DND-41 (cell line): ENCODE results near the gene USP19.

Experiments
- EZH2 ChIP-seq: IDR thresholded peaks from 3 replicates; pipeline ENCODE4 v1.6.1; 2012; ENCODE audit warnings: borderline replicate concordance, low read depth, mild to moderate bottlenecking, moderate library complexity, low read length, inconsistent platforms; ENCODE audit not compliant: severe bottlenecking
- TF ChIP-seq, protein P1 (sequence below): IDR thresholded peaks from 2 replicates; pipeline ENCODE4 v1.5.1; 2012; ENCODE audit warnings: borderline replicate concordance, low read length, moderate library complexity, mild to moderate bottlenecking; ENCODE audit not compliant: poor library complexity, severe bottlenecking; ENCODE audit errors: extremely low read depth

DNA sequence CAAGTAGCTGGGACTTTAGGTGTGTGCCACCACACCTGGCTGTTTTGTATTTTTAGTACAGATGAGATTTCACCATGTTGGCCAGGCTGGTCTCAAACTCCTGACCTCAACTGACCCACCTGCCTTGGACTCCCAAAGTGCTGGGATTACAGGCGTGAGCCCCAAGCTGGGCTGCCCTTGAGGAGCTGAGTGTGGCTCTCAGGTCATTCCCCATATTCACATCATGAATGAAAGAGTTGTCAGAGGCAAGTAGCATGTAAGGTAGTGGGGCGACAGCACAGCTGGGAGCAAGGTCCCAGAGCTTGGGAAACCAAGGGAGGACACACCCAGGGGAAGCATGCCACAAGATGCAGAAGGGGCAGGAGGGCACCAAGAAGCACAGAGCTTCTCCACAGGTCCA lies 40.6 kb upstream of the USP19 start:
- TF ChIP-seq, protein P1, sequence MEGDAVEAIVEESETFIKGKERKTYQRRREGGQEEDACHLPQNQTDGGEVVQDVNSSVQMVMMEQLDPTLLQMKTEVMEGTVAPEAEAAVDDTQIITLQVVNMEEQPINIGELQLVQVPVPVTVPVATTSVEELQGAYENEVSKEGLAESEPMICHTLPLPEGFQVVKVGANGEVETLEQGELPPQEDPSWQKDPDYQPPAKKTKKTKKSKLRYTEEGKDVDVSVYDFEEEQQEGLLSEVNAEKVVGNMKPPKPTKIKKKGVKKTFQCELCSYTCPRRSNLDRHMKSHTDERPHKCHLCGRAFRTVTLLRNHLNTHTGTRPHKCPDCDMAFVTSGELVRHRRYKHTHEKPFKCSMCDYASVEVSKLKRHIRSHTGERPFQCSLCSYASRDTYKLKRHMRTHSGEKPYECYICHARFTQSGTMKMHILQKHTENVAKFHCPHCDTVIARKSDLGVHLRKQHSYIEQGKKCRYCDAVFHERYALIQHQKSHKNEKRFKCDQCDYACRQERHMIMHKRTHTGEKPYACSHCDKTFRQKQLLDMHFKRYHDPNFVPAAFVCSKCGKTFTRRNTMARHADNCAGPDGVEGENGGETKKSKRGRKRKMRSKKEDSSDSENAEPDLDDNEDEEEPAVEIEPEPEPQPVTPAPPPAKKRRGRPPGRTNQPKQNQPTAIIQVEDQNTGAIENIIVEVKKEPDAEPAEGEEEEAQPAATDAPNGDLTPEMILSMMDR, result no peak
- TF ChIP-seq EZH2, result no peak
